ENCODE results near the gene MARCKSL1.

Gene MARCKSL1

DNA sequence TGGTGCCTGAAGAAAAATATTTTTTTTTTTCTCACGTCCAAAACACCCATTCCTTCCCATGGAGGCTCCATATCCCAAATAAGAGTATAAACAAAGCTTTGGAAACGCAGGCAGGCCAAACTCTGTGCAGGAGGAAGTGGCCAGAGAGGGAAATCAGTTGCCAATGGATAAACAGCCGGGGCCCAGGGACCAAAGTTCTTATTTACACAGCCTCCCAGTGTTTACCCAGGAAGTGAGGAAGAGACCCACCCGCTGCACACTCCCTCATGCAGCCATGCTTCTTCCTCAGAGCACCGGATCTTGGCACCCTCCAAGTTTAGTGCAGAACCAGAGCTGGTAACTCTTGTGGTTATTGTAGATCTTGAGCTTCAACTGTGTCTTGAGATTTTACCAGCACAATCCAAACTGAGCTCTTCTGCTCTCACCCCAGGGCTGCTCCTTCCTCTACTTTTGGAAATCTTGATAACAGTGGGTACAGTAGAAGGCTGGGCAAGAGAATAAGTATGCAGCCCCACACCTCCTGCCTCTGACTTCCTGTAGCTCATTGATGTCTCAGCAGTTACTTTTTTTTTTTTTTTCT lies 14.2 kb downstream of the MARCKSL1 start:
- no peak for DNase-seq (ENCODE audit: low read depth)
- TF ChIP-seq, protein P1, sequence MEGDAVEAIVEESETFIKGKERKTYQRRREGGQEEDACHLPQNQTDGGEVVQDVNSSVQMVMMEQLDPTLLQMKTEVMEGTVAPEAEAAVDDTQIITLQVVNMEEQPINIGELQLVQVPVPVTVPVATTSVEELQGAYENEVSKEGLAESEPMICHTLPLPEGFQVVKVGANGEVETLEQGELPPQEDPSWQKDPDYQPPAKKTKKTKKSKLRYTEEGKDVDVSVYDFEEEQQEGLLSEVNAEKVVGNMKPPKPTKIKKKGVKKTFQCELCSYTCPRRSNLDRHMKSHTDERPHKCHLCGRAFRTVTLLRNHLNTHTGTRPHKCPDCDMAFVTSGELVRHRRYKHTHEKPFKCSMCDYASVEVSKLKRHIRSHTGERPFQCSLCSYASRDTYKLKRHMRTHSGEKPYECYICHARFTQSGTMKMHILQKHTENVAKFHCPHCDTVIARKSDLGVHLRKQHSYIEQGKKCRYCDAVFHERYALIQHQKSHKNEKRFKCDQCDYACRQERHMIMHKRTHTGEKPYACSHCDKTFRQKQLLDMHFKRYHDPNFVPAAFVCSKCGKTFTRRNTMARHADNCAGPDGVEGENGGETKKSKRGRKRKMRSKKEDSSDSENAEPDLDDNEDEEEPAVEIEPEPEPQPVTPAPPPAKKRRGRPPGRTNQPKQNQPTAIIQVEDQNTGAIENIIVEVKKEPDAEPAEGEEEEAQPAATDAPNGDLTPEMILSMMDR (IDR thresholded peaks at IDR 0.05; ENCODE audit: insufficient read depth, low read depth, low read length, missing control alignments) = no peak
- H3K4me3 ChIP-seq (ENCODE audit: low read length) = no peak overlapping the region

DNA sequence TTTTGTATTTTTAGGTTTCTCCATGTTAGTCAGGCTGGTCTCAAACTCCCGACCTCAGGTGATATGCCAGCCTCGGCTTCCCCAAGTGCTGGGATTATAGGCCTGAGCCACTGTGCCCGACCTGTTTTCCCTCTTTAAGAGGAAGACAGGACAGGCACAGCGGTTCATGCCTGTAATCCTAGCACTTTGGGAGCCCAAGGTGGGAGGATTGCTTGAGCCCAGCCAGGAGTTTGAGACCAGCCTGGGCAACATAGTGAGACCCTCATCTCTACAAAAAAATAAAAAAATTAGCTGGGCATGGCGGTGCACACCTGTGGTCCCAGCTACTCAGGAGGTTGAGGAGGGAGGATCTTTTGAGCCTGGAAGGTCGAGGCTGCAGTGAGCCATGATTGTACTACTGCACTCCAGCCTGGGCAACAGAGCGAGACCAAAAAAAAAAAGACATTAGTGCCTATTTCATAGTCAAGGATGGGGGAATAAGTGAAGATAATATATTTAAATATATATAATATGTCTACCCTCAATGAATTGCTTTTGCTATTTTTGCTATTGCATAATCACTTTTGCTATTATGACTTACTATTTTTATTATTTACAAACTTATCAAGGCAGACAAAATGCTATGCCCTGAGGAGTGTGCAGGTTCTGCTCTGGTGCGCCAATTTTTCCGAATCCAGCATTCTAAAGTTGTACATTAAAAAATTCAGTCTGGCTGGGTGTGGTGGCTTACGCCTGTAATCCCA lies 17.7 kb downstream of the MARCKSL1 start:
- TF ChIP-seq, protein P1 (IDR thresholded peaks at IDR 0.05; ENCODE audit: insufficient read depth, low read depth, low read length, missing control alignments) = no peak
- no peak for DNase-seq (ENCODE audit: low read depth)
- no peak overlapping the region for H3K4me3 ChIP-seq (ENCODE audit: low read length)

DNA sequence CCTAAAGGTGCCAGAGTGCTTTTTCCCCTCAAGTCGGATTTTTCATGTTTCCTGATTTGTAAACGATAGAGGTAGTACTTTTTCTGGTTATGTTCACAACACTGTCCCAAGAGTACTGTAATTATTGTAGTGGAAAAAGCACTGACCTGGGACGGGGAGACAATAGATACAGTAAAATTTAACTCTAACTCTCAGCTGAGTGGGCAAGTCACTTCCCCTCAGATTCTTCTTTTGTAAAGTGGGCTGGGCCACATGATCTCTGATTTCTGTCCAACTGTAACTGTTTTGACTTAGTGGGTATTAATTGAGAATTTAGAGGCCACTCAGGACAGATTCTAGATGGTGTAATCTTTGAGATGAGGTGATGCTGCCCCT lies 19.1 kb downstream of the MARCKSL1 start:
- no peak overlapping the region for H3K4me3 ChIP-seq (ENCODE audit: low read length)
- DNase-seq (ENCODE audit: low read depth) = no peak
- TF ChIP-seq, protein P1 (IDR thresholded peaks at IDR 0.05; ENCODE audit: insufficient read depth, low read depth, low read length, missing control alignments) = no peak

- no peak for DNase-seq (ENCODE audit: low read depth)
- H3K4me3 ChIP-seq (ENCODE audit: low read length) = no peak overlapping the region
- TF ChIP-seq, protein P1 (IDR thresholded peaks at IDR 0.05; ENCODE audit: insufficient read depth, low read depth, low read length, missing control alignments) = no peak
Observed at GRCh38 chr1:32311709-32312393, 24.2 kb downstream of the MARCKSL1 start.

GRCh38 chr1:32309960-32310359 lies 26.1 kb downstream of the MARCKSL1 start:
- H3K4me3 ChIP-seq (ENCODE audit: low read length) = no peak overlapping the region
- DNase-seq (ENCODE audit: low read depth) = no peak
- TF ChIP-seq, protein P1 (IDR thresholded peaks at IDR 0.05; ENCODE audit: insufficient read depth, low read depth, low read length, missing control alignments) = no peak

GRCh38 chr1:32307324-32307723 lies 28.7 kb downstream of the MARCKSL1 start:
- no peak for DNase-seq (ENCODE audit: low read depth)
- TF ChIP-seq, protein P1 (IDR thresholded peaks at IDR 0.05; ENCODE audit: insufficient read depth, low read depth, low read length, missing control alignments) = no peak
- no peak overlapping the region for H3K4me3 ChIP-seq (ENCODE audit: low read length)
